CD4-positive, alpha-beta T cell treated with Interleukin-15 for 4 hours (primary cell): Measurements from ENCODE around the gene CCNL2.
"Not testable (repeated sequence)": the region's sequence is repeated elsewhere in the genome, so short reads cannot be mapped to it uniquely, and the experiment has no call there.

Experiments
- DNase-seq: peaks from one replicate; pipeline ENCODE4 v3.0.0-alpha.2; 2020; ENCODE audit warnings: low spot score

Gene CCNL2

GRCh38 chr1:1419813-1420653 lies 20.9 kb upstream of the CCNL2 start:
- DNase-seq = no peak

DNA sequence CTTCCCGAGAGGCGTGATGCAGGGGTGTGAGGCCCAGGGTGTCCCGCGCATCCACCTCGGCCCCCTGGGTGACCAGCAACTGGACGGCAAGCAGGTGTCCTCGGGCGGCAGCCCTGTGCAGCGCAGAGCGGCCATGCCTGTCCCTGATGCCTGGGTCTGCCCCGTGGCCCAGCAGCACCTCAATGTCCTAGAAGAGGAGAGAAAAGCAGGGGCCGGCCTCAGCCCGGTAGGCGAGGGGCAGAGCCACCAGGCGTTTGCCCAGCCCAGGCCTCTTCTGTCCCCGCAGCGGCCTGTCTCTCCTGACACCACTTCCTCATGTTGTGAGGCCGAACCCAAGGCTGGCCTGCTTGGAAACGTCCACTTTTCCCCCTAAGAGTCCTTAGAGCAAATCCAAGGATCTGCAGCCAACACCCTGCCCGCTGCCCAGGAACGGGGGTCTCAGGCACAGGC lies 20.3 kb upstream of the CCNL2 start:
- DNase-seq = no peak

DNA sequence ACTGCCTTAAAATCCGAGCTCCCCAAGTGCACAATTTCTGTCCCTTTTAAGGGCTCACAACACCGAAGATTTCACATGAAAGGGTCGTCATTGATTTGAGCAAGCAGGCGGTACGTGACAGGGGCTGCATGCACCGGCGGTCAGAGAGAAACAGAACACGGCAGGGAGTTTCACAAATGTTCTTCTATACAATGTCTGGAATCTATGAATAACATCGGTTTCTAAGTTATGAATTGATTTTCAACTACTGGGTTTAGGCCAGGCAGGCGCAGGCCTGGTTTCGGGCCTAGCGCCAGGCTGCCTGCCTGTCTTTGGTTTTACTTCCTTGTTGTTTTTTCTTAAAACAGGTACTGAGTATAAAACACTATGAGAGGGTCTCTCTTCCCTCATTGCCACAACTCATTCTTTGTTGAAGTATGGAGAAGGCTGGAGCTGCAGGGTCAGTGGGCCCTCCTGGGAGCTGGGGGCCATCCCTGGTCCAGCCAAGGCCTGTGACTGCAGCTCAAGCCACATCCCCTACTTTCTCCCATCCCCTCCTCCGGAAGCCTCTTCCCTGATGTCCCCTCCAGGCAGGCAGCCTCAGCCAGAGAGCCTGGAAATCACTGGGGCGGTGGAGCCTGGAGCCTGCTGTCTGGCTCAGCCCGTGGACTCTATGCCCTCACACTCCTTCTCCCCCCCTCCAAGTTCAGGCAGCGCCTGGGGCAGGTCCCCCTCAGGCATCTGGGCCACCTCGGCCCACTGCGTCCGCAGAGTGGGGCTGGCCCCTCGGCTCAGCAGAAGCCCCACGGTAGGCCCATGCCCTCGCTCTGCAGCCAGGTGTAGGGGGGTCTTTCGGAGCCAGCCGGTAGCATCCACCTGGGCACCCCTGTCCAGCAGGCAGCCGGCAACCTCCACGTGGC lies 19.6 kb upstream of the CCNL2 start:
- no peak for DNase-seq

- DNase-seq = not testable (repeated sequence)
Observed at GRCh38 chr1:1417825-1418463, 18.8 kb upstream of the CCNL2 start.

- DNase-seq = not testable (repeated sequence)
Observed at GRCh38 chr1:1417396-1417795, 18.3 kb upstream of the CCNL2 start.

DNA sequence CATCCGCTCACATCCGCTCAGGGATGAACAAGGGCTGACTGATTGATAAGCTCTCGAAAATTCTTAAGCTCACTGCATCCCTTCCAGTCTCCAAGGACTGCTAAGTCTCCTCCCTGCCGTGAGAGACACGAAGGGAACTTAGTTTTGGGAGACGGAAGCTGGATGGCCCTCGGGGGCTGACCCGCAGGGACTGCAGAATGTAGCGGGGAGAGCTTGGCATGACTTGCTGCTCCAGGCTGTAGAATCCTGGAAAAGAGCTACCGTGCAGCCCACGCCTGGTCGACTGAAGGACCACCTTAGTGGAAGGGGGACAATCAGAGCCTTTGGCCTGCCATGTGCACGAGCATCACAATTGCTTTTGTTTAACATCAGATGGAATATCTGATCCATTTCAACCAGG lies 16.6 kb upstream of the CCNL2 start:
- no peak for DNase-seq

- DNase-seq = not testable (repeated sequence)
Observed at GRCh38 chr1:1412311-1412902, 13.3 kb upstream of the CCNL2 start.

- DNase-seq = no peak
Observed at GRCh38 chr1:1411626-1412025, 12.5 kb upstream of the CCNL2 start.

- not testable (repeated sequence) for DNase-seq
Observed at GRCh38 chr1:1410238-1410637, 11.1 kb upstream of the CCNL2 start.

DNA sequence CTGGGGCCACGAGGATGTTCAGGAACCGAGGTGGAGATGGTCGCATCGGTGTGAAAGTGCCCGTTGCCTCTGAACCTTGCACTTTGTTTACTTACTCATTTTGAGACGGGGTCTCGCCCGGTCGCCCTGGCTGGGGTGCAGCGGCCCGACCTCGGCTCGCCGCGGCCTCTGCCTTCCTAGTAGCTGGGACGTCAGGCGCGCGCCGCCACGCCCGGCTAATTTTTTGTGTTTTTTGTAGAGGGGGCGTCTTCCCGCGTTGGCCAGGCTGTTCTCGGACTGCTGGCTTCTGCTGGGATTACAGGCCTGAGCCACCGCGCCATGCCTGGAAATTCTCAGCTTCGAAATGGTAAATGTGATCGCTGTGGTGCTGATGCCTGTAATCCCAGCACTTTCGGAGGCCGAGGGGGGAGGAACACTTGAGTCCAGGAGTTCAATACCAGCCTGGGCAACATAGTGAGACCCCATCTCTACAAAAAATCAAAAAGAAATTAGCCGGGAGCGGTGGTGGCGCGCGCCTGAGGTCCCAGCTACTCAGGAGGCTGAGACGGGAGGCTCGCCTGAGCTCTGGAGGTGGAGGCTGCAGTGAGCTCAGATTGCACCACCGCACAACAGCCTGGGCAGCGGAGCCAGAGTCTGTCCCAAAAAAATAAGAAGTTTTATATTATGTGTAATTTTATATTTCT lies 8.6 kb upstream of the CCNL2 start:
- no peak for DNase-seq

DNA sequence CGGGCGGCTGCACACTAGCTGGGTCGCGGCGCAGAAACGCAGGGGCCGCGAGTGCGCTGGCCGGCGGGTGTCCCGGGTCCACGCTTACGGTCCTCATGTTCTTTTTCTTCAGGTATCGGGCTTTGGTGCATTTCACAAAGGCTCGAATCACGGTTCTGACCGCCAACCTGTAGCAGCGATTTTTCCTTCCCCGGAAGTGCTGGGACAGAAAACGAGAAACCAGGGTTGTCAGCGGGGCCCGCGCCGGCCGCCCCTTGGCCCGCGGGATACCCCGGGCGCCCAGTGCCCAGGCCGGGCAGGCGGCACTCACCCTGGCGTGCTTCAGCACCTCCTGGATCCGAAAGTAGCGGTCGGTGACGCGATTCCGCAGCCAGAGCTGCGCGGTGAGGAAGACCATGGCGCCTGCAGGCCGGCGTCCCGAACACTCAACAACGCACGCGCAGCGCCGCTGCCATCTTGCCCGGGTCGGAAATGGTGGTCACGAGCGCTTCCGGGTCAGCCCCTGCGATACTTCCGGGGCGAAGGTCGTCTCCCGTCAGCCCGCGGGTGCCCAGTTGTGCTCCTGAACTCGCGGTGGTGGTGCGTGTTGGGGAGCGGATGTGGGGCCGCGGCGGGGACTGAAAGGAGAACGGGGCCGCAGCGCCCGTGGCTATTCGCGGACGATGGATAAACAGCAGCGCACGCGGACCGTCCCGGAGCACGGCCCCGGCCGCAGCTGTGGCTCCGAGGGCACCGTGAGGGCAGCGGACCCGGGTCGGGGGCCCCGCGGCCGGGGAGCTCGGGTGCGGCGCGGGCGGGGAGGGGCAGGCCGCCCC lies 7.9 kb upstream of the CCNL2 start, which contains the start of gene MRPL20:
Gene MRPL20 (minus strand): TSS at position 473 of the 815 bp plus-strand sequence. CDS start 76 bp downstream, at position 397.
- peak; percentile 94 for DNase-seq

DNA sequence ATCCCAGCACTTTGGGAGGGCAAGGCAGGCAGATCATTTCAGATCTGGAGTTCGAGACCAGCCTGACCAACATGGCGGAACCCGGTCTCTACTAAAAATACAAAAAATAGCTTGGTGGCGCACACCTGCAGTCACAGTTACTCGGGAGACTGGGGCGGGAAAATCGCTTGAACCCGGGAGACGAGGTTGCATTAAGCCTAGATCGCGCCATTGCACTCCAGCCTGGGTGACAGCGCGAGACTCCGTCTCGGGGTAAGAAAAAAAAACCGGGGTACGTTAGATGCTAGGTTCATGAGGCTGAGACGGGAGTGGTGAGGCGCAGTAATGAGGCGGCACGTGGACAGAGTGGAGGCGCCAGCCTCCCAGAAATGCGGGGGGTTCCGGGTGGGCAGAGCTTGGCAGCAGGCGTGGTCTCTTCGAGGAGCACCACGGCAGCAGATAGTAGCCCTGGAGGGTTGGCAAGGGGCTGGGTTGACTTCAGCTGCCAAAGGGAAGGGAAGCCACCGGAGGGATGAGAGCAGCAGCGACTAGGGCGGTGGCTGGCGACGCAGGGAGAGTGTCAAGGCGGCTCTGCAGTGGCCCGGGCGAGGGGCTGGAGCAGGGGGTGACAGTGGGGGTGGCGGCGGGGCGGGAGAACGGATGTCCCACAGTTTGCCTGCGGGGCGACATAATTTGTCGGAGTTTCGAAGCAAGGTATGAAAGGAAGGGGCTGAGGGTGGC lies 7.1 kb upstream of the CCNL2 start:
- no peak for DNase-seq

DNA sequence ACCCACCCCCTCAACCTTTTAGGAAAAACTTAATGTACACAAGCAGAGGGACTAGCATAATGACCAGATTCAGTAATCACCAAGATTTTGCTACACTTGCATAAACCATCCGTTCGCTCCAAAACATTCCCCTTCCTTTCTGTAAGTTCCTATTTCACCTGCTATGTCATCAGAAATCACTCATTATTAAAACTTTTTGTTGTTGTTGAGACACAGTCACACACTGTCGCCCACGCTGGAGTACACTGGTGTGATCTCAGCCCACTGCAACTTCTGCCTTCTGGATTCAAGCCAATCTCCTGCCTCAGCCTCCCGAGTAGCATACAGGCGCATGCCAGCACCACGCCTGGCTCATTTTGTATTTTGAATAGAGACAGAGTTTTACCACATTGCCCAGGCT lies 4.5 kb upstream of the CCNL2 start:
- no peak for DNase-seq

- DNase-seq = not testable (repeated sequence)
Observed at GRCh38 chr1:1402901-1403392, 3.8 kb upstream of the CCNL2 start.

DNA sequence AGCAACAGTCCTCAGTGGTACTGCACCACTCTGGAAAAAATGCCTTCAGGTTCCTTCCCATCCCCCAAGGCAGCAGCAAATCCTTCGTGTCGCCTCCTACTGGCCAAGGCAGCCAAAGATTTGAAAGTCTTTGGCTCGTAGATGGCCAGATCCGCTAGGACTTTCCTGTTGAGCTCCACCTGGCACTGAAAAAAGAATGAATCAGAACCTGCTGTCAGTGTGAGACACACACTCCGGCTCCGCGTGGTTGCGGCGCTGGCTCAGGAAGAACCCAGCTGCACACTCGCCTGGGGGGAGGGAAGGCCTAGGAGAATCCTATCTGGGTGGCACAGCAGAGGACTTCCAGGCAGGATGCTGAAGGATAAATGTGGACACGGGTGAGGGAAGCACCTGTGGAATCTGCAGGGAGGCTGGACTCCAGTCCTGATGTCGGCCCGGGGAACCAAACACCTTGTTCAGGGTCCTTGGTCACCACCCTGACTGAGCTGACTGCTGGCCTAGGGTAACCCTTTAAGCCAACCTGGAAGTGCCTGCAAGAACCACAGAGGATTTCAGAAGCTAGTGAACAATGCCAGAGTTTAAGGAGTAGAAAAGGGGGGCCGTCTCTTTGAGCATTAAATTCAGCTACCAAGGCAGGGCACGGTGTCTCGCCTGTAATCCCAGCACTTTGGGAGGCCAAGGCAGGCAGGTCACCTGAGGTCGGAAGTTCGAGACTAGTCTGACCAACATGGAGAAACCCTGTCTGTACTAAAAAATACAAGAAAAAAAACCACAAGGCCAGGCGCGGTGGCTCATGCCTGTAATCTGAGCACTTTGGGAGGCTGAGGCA lies 3.2 kb upstream of the CCNL2 start:
- peak; percentile 9 for DNase-seq

DNA sequence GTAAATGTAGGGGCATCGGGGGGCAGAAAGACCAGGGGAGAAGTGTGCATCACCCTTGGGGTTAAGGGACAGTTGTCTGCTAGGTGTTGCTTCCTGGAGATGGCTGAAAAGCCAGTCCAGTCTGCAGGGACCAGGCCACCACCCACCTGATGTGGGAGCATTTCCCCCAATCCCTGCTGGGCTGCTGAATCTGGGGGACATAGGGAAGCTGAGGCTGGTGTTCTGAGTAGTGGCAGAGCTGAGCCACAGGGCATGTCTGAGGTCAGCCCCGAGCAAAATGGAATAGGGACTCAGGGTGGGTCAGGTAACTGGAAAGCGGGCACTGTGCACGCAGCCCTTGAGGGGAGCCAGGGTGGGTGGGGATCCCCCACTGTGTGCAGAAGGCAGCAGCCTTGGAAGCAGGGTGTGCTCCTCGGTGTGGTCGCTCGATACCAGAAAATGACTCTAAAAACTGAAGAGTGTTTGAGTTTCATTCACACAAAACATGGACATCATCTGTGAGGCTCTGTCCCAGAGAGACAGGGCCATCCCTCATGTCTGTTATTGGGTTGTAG lies 2.4 kb upstream of the CCNL2 start:
- no peak for DNase-seq

- DNase-seq = no peak
Observed at GRCh38 chr1:1400576-1401456, 1.7 kb upstream of the CCNL2 start.
